B cell (primary cell): Measurements from ENCODE around the gene TBC1D22A. TPM values are rescaled to one million over a fixed set of nuclear protein-coding genes. Genes with fewer than 3 reads are reported as not detected.

Source experiments
- ATAC-seq: fragments of 200-7000 bp; cut with Tn5 transposase; one replicate; pipeline ENCODE4 v1.10.0; 2021; ENCODE audit warnings: low read depth, mild to moderate bottlenecking, moderate number of reproducible peaks, moderate library complexity
- CTCF ChIA-PET: fragments of 350-600 bp; sonication (Branson Sonifier 250); formaldehyde crosslinking; loops from one replicate; lab custom pipeline; 2021; ENCODE audit warnings: antibody characterized with exemption, inconsistent platforms; lab: Charles Lee
- POLR2A ChIA-PET: fragments of 350-600 bp; sonication (Branson Sonifier 250); formaldehyde crosslinking; loops from one replicate; lab custom pipeline; 2021; ENCODE audit warnings: antibody characterized with exemption; lab: Charles Lee
- DNase-seq: peaks from one replicate; pipeline ENCODE4 v3.0.0; 2013
- H2AFZ ChIP-seq: 2 replicates; pipeline ENCODE4 v1.6.1; 2012; ENCODE audit warnings: mild to moderate bottlenecking, low read depth, low read length; ENCODE audit not compliant: insufficient read depth, poor library complexity, severe bottlenecking
- H3K27ac ChIP-seq, 2 donors: 1 replicate in 1 of 2; 2 replicates in 1 of 2; pipeline ENCODE4 v1.5.1; 2012 to 2013; ENCODE audit warnings: low read length in 2 of 2, mild to moderate bottlenecking in 2 of 2, moderate library complexity in 1 of 2
- H3K27me3 ChIP-seq, 4 experiments: fragments of 200-600 bp in 1 of 4; sonication (generic) in 1 of 4; replicated peaks in 1 of 4; 1 replicate in 2 of 4; 2 replicates in 2 of 4; pipeline versions ENCODE4 v1.6.1 to v1.7.0; 2013 to 2016; ENCODE audit warnings: low read length in 3 of 4, mild to moderate bottlenecking in 2 of 4, mixed read lengths in 1 of 4, moderate library complexity in 1 of 4; ENCODE audit not compliant: insufficient read depth in 4 of 4, control insufficient read depth in 3 of 4; ENCODE audit errors: control extremely low read depth in 1 of 4
- H3K36me3 ChIP-seq, 2 experiments: replicated peaks in 1 of 2; 1 replicate in 1 of 2; 2 replicates in 1 of 2; pipeline versions ENCODE4 v1.6.1 to v1.7.1; 2013; ENCODE audit warnings: low read length in 1 of 2; ENCODE audit not compliant: insufficient read depth in 2 of 2, control insufficient read depth in 1 of 2; ENCODE audit errors: control extremely low read depth in 1 of 2, extremely low read depth in 1 of 2
- H3K4me1 ChIP-seq, 2 donors: fragments of 200-600 bp in 1 of 2; sonication (generic) in 1 of 2; 1 replicate in 1 of 2; 2 replicates in 1 of 2; pipeline versions ENCODE4 v1.5.1 to v1.6.1; 2013 to 2017; ENCODE audit warnings: low read length in 2 of 2; ENCODE audit not compliant: control insufficient read depth in 2 of 2, insufficient read depth in 2 of 2
- H3K4me2 ChIP-seq: replicated peaks from 2 replicates; pipeline ENCODE3; 2012; ENCODE audit warnings: mild to moderate bottlenecking, low read depth, low read length; ENCODE audit not compliant: poor library complexity, severe bottlenecking
- H3K4me3 ChIP-seq, 5 experiments: fragments of 200-600 bp in 1 of 5; sonication (generic) in 1 of 5; 1 replicate in 3 of 5; 2 replicates in 2 of 5; pipeline versions ENCODE4 v1.5.1 to v1.7.0; 2011 to 2016; ENCODE audit warnings: low read length in 4 of 5, mild to moderate bottlenecking in 4 of 5, low read depth in 2 of 5, control low read depth in 1 of 5, moderate library complexity in 1 of 5; ENCODE audit not compliant: insufficient read depth in 1 of 5; ENCODE audit errors: control extremely low read depth in 1 of 5, extremely low read depth in 1 of 5
- H3K79me2 ChIP-seq: fragments of 200-600 bp; sonication (generic); one replicate; pipeline ENCODE4 v1.6.0; 2016; ENCODE audit warnings: low read length; ENCODE audit not compliant: control insufficient read depth, insufficient read depth
- H3K9ac ChIP-seq: fragments of 200-600 bp; sonication (generic); 2 replicates; pipeline ENCODE4 v1.6.1; 2017; ENCODE audit warnings: mild to moderate bottlenecking, low read length, moderate library complexity
- H3K9me3 ChIP-seq, 3 donors: one replicate each; pipeline versions ENCODE4 v1.6.1 to v1.7.1; 2013; ENCODE audit warnings: low read length in 2 of 3; ENCODE audit not compliant: control insufficient read depth in 2 of 3, insufficient read depth in 1 of 3; ENCODE audit errors: control extremely low read depth in 1 of 3
- H4K20me1 ChIP-seq: 2 replicates; pipeline ENCODE4 v1.6.0; 2012; ENCODE audit warnings: mild to moderate bottlenecking, low read length; ENCODE audit not compliant: insufficient read depth, control insufficient read depth, poor library complexity, severe bottlenecking
- H3K27ac Mint-ChIP-seq: one replicate; pipeline ENCODE4 v1.8.0; 2021; ENCODE audit warnings: mixed read lengths
- H3K27me3 Mint-ChIP-seq: one replicate; pipeline ENCODE4 v1.8.0; 2021; ENCODE audit warnings: mixed read lengths
- H3K4me1 Mint-ChIP-seq: one replicate; pipeline ENCODE4 v1.8.0; 2021; ENCODE audit warnings: mixed read lengths
- H3K4me3 Mint-ChIP-seq: one replicate; pipeline ENCODE4 v1.8.0; 2021; ENCODE audit warnings: mixed read lengths
- H3K9me3 Mint-ChIP-seq: one replicate; pipeline ENCODE4 v1.8.0; 2022; ENCODE audit warnings: mixed read lengths; ENCODE audit not compliant: insufficient read depth
- EZH2 ChIP-seq: IDR thresholded peaks from 2 replicates; pipeline ENCODE4 v1.6.1; 2012; ENCODE audit warnings: borderline replicate concordance, low read depth, mild to moderate bottlenecking, moderate library complexity, low read length; ENCODE audit not compliant: insufficient read depth, poor library complexity, severe bottlenecking
- WGBS: methylation state at CpG from one replicate; pipeline ENCODE4 v1.1.5; 2013; ENCODE audit warnings: missing lambda C conversion rate; ENCODE audit not compliant: insufficient coverage; 5-methylcytosine and 5-hydroxymethylcytosine counted together
- intact Hi-C: fragments of 100-400 bp; cut with micrococcal nuclease; formaldehyde crosslinking; loops from one replicate; pipeline ENCODE4 v1.10.0; 2022
- polyA plus RNA-seq: library from polyadenylated mRNA; depleted of rRNA; stranded (reverse); fragments of >200 nt; gene quantifications from 2 replicates; pipeline ENCODE4 v1.2.3, GENCODE V29; 2012
- total RNA-seq, 2 donors: library from RNA; stranded (reverse); fragments of 120-200 nt in 1 of 2; gene quantifications; 1 replicate in 1 of 2; 2 replicates in 1 of 2; pipeline versions ENCODE4 v1.2.3 to v1.2.4, GENCODE V29; 2013 to 2022
- TF ChIP-seq, protein P1 (sequence below): fragments of 200-600 bp; IDR thresholded peaks from one replicate; pipeline ENCODE4 v1.8.0; 2022; ENCODE audit warnings: antibody characterized with exemption, mild to moderate bottlenecking

The TBC1D22A gene
- total and polyA plus RNA-seq, 2 donors (not counting 1 experiment from before 2014, with no cell fraction given): 73.8 to 128 TPM

- Histone ChIP-seq H3K27me3 (no peaks in the 10 kb centered on the region), H3K4me3 (no peak overlapping the region), H3K79me2 (peaks cover 4% of the 10 kb centered on the region), H3K9ac (no peak overlapping the region), H3K36me3 (peaks cover 0 to 37% of the 10 kb centered on the region in 2 experiments), H3K9me3 (peaks cover 0 to 19% (median 0%) of the 10 kb centered on the region in 3 donors), H3K27ac (no peak overlapping the region), H3K4me1 (no peaks in the 10 kb centered on the region), H2AFZ (no peak overlapping the region), H4K20me1 (peaks cover 90% of the 10 kb centered on the region), H3K4me2 (no peak overlapping the region)
- intact Hi-C loops: no loop called here
- no peak for TF ChIP-seq EZH2
- TF ChIP-seq, protein P1, sequence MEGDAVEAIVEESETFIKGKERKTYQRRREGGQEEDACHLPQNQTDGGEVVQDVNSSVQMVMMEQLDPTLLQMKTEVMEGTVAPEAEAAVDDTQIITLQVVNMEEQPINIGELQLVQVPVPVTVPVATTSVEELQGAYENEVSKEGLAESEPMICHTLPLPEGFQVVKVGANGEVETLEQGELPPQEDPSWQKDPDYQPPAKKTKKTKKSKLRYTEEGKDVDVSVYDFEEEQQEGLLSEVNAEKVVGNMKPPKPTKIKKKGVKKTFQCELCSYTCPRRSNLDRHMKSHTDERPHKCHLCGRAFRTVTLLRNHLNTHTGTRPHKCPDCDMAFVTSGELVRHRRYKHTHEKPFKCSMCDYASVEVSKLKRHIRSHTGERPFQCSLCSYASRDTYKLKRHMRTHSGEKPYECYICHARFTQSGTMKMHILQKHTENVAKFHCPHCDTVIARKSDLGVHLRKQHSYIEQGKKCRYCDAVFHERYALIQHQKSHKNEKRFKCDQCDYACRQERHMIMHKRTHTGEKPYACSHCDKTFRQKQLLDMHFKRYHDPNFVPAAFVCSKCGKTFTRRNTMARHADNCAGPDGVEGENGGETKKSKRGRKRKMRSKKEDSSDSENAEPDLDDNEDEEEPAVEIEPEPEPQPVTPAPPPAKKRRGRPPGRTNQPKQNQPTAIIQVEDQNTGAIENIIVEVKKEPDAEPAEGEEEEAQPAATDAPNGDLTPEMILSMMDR: no peak
- no peak for DNase-seq
- ChIA-PET POLR2A (no interaction called here), CTCF (no interaction called here)
- Mint-ChIP-seq H3K4me1 (no peaks in the 10 kb centered on the region), H3K4me3 (no peak overlapping the region), H3K9me3 (no peaks in the 10 kb centered on the region), H3K27me3 (no peaks in the 10 kb centered on the region), H3K27ac (no peak overlapping the region)
- no peak for ATAC-seq
- 91% methylated on average over 23 of the region's 23 CpGs for WGBS
These were observed 391.5 kb downstream of the TBC1D22A start for GRCh38 chr22:47153854-47154525.

- POLR2A ChIA-PET: no interaction called here
- Histone ChIP-seq H3K36me3 (peaks cover 4 to 44% of the 10 kb centered on the region in 2 experiments), H3K27ac (no peak overlapping the region), H3K4me3 (no peak overlapping the region), H3K27me3 (no peaks in the 10 kb centered on the region), H3K4me1 (no peaks in the 10 kb centered on the region), H2AFZ (no peak overlapping the region), H3K9ac (no peak overlapping the region), H3K4me2 (no peak overlapping the region), H4K20me1 (peaks cover 90% of the 10 kb centered on the region), H3K9me3 (peaks cover 0 to 19% (median 0%) of the 10 kb centered on the region in 3 donors), H3K79me2 (peaks cover 8% of the 10 kb centered on the region)
- no peak overlapping the region for H3K4me3 Mint-ChIP-seq
- no peaks in the 10 kb centered on the region for H3K27me3 Mint-ChIP-seq
- CTCF ChIA-PET: no interaction called here
- no peaks in the 10 kb centered on the region for H3K4me1 Mint-ChIP-seq
- TF ChIP-seq, protein P1: no peak
- TF ChIP-seq EZH2: no peak
- 95% methylated on average over 19 of the region's 19 CpGs for WGBS
- H3K9me3 Mint-ChIP-seq: no peaks in the 10 kb centered on the region
- H3K27ac Mint-ChIP-seq: no peak overlapping the region
- ATAC-seq (no peak), DNase-seq (no peak)
- intact Hi-C loops: no loop called here
These were observed 392.2 kb downstream of the TBC1D22A start for GRCh38 chr22:47154621-47155081.
